MM.1S (cell line): ENCODE measurements around the gene MAML3.

Experiments
- DNase-seq: peaks from one replicate; pipeline ENCODE4 v3.0.0-alpha.2; 2015
- H2AFZ ChIP-seq: fragments of 300-600 bp; sonication (generic); 2 replicates; pipeline ENCODE4 v1.6.0; 2016; ENCODE audit warnings: antibody characterized with exemption, low read length
- H3F3A ChIP-seq: fragments of 300-600 bp; sonication (generic); 2 replicates; pipeline ENCODE4 v1.6.1; 2016; ENCODE audit warnings: mild to moderate bottlenecking, antibody characterized with exemption, low read length, moderate library complexity, mixed read lengths; ENCODE audit not compliant: insufficient read depth
- H3K27ac ChIP-seq: fragments of 300-600 bp; sonication (generic); 2 replicates; pipeline ENCODE4 v1.5.1; 2016; ENCODE audit warnings: mild to moderate bottlenecking, low read length
- H3K27me3 ChIP-seq: fragments of 300-600 bp; sonication (generic); replicated peaks from 2 replicates; pipeline ENCODE4 v1.6.0; 2016; ENCODE audit warnings: low read length; ENCODE audit not compliant: insufficient read depth
- H3K36me3 ChIP-seq: fragments of 300-600 bp; sonication (generic); replicated peaks from 2 replicates; pipeline ENCODE4 v1.6.1; 2016; ENCODE audit warnings: mild to moderate bottlenecking, low read length, mixed read lengths; ENCODE audit not compliant: insufficient read depth
- H3K4me1 ChIP-seq: fragments of 300-600 bp; sonication (generic); 2 replicates; pipeline ENCODE4 v1.6.1; 2016; ENCODE audit warnings: low read length, mixed read lengths
- H3K4me2 ChIP-seq: fragments of 300-600 bp; sonication (generic); 2 replicates; pipeline ENCODE4 v1.6.0; 2016; ENCODE audit warnings: low read depth, low read length
- H3K4me3 ChIP-seq: fragments of 300-600 bp; sonication (generic); 2 replicates; pipeline ENCODE4 v1.5.1; 2016; ENCODE audit warnings: low read length, mixed read lengths
- H3K79me2 ChIP-seq: fragments of 300-600 bp; sonication (generic); 2 replicates; pipeline ENCODE4 v1.6.1; 2016; ENCODE audit warnings: mixed run types, low read length, mixed read lengths
- H3K9ac ChIP-seq: fragments of 300-600 bp; sonication (generic); 2 replicates; pipeline ENCODE4 v1.6.1; 2016; ENCODE audit warnings: low read length, mixed read lengths
- H3K9me2 ChIP-seq: fragments of 300-600 bp; sonication (generic); replicated peaks from 2 replicates; pipeline ENCODE4 v1.6.1; 2016; ENCODE audit warnings: mild to moderate bottlenecking, low read length, mixed read lengths; ENCODE audit not compliant: insufficient read depth
- H3K9me3 ChIP-seq: fragments of 300-600 bp; sonication (generic); replicated peaks from 2 replicates; pipeline ENCODE4 v1.6.1; 2016; ENCODE audit warnings: mild to moderate bottlenecking, low read length, mixed read lengths; ENCODE audit not compliant: insufficient read depth
- H4K20me1 ChIP-seq: fragments of 300-600 bp; sonication (generic); 2 replicates; pipeline ENCODE4 v1.6.1; 2016; ENCODE audit warnings: mild to moderate bottlenecking, low read length, moderate library complexity, mixed read lengths; ENCODE audit not compliant: insufficient read depth
- EZH2 ChIP-seq: fragments of 300-600 bp; sonication (generic); optimal IDR thresholded peaks from 2 replicates; pipeline ENCODE3; 2017; ENCODE audit warnings: low read depth, mild to moderate bottlenecking, antibody characterized with exemption, low read length, mixed read lengths
- EZH2phosphoT487 ChIP-seq: fragments of 300-600 bp; sonication (generic); IDR thresholded peaks from 2 replicates; pipeline ENCODE4 v1.6.1; 2018; ENCODE audit warnings: antibody characterized with exemption, low read length
- TF ChIP-seq, protein P1 (sequence below): fragments of 300-600 bp; sonication (generic); IDR thresholded peaks from 2 replicates; pipeline ENCODE4 v1.5.1; 2016; ENCODE audit warnings: antibody characterized with exemption, low read length, mixed read lengths

Gene MAML3

DNA sequence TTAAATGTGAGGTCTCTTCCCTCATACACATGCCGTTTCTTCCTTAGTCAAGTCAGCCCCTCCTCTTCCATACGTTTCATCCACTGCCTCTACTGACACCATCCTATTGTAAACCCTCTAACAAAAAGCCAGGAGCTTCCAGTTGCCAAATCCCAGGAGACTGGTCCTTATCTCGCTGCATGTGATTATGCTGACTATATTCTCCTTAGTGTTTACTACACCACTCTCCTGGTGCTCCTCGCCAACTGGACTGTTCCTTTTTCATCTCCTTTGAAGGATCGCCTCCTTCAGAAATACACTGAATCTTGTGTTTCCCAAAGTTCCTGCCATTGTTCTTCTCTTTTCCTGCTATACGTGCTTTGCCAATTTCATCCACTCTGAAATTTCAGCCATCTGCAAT, 27.7 kb downstream of the MAML3 start:
- Histone ChIP-seq H3F3A (no peaks in the 10 kb centered on the region), H3K4me1 (0 out of 2 replicates have a peak, but pooled peaks cover 4% of the 10 kb centered on the region), H3K9me3 (no peaks in the 10 kb centered on the region), H3K9ac (no peak overlapping the region), H3K27ac (no peak overlapping the region), H3K36me3 (no peaks in the 10 kb centered on the region), H3K4me3 (no peak overlapping the region), H3K9me2 (no peaks in the 10 kb centered on the region), H3K4me2 (no peak overlapping the region), H2AFZ (no peak overlapping the region), H3K79me2 (no peaks in the 10 kb centered on the region), H4K20me1 (no peaks in the 10 kb centered on the region), H3K27me3 (peaks cover 12% of the 10 kb centered on the region; the same call in 1 of the 2 replicates)
- DNase-seq: no peak
- no peak for TF ChIP-seq EZH2
- no peak for TF ChIP-seq EZH2phosphoT487

DNA sequence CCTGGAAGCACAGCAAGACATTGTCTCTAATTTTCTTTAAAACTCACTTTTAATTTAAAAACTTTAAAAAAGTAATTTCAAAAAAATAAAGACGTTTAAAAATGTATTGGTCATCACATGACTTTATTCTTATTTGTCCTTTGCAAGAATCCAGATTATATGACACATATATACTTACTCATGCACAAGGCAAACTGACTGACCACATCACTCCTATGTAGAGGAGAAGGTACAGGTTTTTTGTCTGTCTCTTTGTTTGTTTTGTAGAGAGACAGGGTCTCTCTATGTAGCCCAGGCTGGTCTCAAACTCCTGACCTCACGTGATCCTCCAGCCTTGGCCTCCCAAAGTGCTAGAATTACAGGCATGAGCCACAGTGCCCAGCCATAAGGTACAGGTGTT, 28.6 kb downstream of the MAML3 start:
- H3K27me3 ChIP-seq: peaks cover 21% of the 10 kb centered on the region
- H3K9me3 ChIP-seq: no peaks in the 10 kb centered on the region
- H4K20me1 ChIP-seq: no peaks in the 10 kb centered on the region
- TF ChIP-seq, protein P1, sequence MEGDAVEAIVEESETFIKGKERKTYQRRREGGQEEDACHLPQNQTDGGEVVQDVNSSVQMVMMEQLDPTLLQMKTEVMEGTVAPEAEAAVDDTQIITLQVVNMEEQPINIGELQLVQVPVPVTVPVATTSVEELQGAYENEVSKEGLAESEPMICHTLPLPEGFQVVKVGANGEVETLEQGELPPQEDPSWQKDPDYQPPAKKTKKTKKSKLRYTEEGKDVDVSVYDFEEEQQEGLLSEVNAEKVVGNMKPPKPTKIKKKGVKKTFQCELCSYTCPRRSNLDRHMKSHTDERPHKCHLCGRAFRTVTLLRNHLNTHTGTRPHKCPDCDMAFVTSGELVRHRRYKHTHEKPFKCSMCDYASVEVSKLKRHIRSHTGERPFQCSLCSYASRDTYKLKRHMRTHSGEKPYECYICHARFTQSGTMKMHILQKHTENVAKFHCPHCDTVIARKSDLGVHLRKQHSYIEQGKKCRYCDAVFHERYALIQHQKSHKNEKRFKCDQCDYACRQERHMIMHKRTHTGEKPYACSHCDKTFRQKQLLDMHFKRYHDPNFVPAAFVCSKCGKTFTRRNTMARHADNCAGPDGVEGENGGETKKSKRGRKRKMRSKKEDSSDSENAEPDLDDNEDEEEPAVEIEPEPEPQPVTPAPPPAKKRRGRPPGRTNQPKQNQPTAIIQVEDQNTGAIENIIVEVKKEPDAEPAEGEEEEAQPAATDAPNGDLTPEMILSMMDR: no peak
- no peak for TF ChIP-seq EZH2phosphoT487
- no peak for TF ChIP-seq EZH2
- H3K4me3 ChIP-seq: no peak overlapping the region
- H3F3A ChIP-seq: no peaks in the 10 kb centered on the region
- no peak overlapping the region for H3K4me2 ChIP-seq
- no peak overlapping the region for H3K9ac ChIP-seq
- H3K4me1 ChIP-seq: 0 out of 2 replicates have a peak, but pooled peaks cover 4% of the 10 kb centered on the region
- no peak overlapping the region for H3K27ac ChIP-seq
- no peaks in the 10 kb centered on the region for H3K9me2 ChIP-seq
- no peaks in the 10 kb centered on the region for H3K36me3 ChIP-seq
- no peaks in the 10 kb centered on the region for H3K79me2 ChIP-seq
- H2AFZ ChIP-seq: no peak overlapping the region
- DNase-seq: no peak

DNA sequence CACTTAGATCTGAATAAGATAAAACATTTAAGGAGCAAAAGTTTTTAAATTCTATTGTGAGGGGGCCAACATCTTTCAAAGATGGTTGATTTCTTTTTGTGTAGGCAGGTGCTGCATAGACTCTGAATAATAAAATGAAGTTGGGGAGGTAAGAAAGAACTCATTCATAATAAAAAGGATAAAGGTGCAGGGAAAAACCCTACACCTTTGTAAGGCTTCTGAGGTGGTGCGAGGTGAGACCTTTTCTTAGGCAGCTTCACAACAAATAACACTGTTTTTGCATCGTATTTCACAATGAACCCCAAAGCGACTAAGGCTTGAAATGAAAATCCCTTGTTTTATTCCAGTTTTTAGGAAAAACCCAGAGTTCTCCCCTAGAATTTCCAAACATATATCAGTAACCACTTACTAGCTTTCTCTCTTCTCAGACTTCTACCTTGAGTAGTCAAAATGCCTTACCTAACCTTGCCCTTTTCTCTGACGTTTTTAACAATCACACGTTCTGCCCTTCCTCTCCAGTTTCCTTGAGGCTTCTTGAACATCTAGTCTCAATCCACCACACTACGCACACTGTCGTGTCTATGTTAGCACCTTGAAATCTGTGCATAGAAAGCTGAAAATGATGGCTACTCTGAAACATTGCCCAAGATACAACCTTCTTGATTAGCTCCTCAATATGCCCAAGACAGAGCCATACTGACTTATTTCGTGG, 30.2 kb downstream of the MAML3 start:
- H3K36me3 ChIP-seq: no peaks in the 10 kb centered on the region
- H3K9ac ChIP-seq: no peak overlapping the region
- H3K4me3 ChIP-seq: no peak overlapping the region
- DNase-seq: no peak
- no peak overlapping the region for H3K4me2 ChIP-seq
- H3K27ac ChIP-seq: no peak overlapping the region
- H3K27me3 ChIP-seq: peaks cover 27% of the 10 kb centered on the region
- no peaks in the 10 kb centered on the region for H3F3A ChIP-seq
- TF ChIP-seq EZH2: no peak
- TF ChIP-seq, protein P1: no peak
- no peak for TF ChIP-seq EZH2phosphoT487
- 0 out of 2 replicates have a peak, but pooled peaks cover 4% of the 10 kb centered on the region for H3K4me1 ChIP-seq
- H4K20me1 ChIP-seq: no peaks in the 10 kb centered on the region
- H3K9me3 ChIP-seq: no peaks in the 10 kb centered on the region
- H2AFZ ChIP-seq: no peak overlapping the region
- H3K9me2 ChIP-seq: no peaks in the 10 kb centered on the region
- no peaks in the 10 kb centered on the region for H3K79me2 ChIP-seq

DNA sequence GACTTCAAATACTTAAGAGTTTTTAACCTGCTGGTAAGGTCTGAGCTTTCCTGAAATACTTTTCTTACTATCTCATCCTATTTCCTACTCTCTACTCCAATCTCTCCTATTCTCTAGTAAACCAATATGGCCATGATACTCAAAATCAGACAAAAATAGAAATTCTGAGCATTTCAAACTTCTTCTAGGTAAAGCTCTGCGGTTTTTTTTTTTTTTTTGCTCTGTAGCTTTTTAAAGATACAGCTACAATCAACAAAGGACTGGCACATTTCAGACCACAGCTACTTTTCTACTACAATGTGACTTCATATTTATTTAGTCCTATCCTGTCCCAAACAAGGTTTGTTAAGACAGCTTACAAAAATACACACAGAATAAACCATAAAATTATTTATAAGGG, 31.1 kb downstream of the MAML3 start:
- Histone ChIP-seq H3K4me1 (0 out of 2 replicates have a peak, but pooled peaks cover 4% of the 10 kb centered on the region), H3K27me3 (peaks cover 36% of the 10 kb centered on the region), H3K4me2 (no peak overlapping the region), H3K36me3 (no peaks in the 10 kb centered on the region), H3K79me2 (no peaks in the 10 kb centered on the region), H3K9ac (no peak overlapping the region), H3K9me2 (no peaks in the 10 kb centered on the region), H3F3A (no peaks in the 10 kb centered on the region), H4K20me1 (no peaks in the 10 kb centered on the region), H3K9me3 (no peaks in the 10 kb centered on the region), H3K4me3 (no peak overlapping the region), H2AFZ (no peak overlapping the region), H3K27ac (no peak overlapping the region)
- TF ChIP-seq, protein P1: no peak
- TF ChIP-seq EZH2: no peak
- TF ChIP-seq EZH2phosphoT487: no peak
- peak; percentile 42 for DNase-seq
